Karpas-422 (cell line): ENCODE results near the gene MCC. TPM values are rescaled to one million over a fixed set of nuclear protein-coding genes. Genes with fewer than 3 reads are reported as not detected.

Source experiments
- DNase-seq: peaks from one replicate; pipeline ENCODE4 v3.0.0-alpha.2; 2015
- H2AFZ ChIP-seq: fragments of 200-600 bp; sonication (generic); 2 replicates; pipeline ENCODE4 v1.6.1; 2014; ENCODE audit warnings: antibody characterized with exemption, low read length, mixed read lengths
- H3K27ac ChIP-seq: fragments of 200-600 bp; sonication (generic); 2 replicates; pipeline ENCODE4 v1.5.1; 2014; ENCODE audit warnings: mild to moderate bottlenecking, low read length, moderate library complexity
- H3K27me3 ChIP-seq: fragments of 200-600 bp; sonication (generic); 2 replicates; pipeline ENCODE4 v1.6.1; 2014; ENCODE audit warnings: low read length, mixed read lengths
- H3K36me3 ChIP-seq: fragments of 200-600 bp; sonication (generic); 2 replicates; pipeline ENCODE4 v1.6.1; 2014; ENCODE audit warnings: low read length, mixed read lengths; ENCODE audit not compliant: insufficient read depth
- H3K4me1 ChIP-seq: fragments of 200-600 bp; sonication (generic); 2 replicates; pipeline ENCODE4 v1.6.1; 2014; ENCODE audit warnings: mild to moderate bottlenecking, low read length, mixed read lengths
- H3K4me2 ChIP-seq: fragments of 200-600 bp; sonication (generic); 2 replicates; pipeline ENCODE4 v1.6.1; 2014; ENCODE audit warnings: low read length, low read depth, mild to moderate bottlenecking; ENCODE audit not compliant: poor library complexity, severe bottlenecking
- H3K4me3 ChIP-seq: fragments of 200-600 bp; sonication (generic); 2 replicates; pipeline ENCODE4 v1.5.1; 2014; ENCODE audit warnings: mild to moderate bottlenecking, antibody characterized with exemption, low read length, mixed read lengths
- H3K79me2 ChIP-seq: fragments of 200-600 bp; sonication (generic); 2 replicates; pipeline ENCODE4 v1.6.1; 2014; ENCODE audit warnings: mild to moderate bottlenecking, low read length, mixed read lengths
- H3K9ac ChIP-seq: fragments of 200-600 bp; sonication (generic); 2 replicates; pipeline ENCODE4 v1.6.0; 2014; ENCODE audit warnings: low read length
- H3K9me2 ChIP-seq: fragments of 200-600 bp; sonication (generic), shearing (Covaris generic); replicated peaks from 2 replicates; pipeline ENCODE4 v1.6.0; 2014; ENCODE audit warnings: mild to moderate bottlenecking, low read length, moderate library complexity; ENCODE audit not compliant: insufficient read depth
- H3K9me3 ChIP-seq: fragments of 300-700, 200-600 bp; sonication (generic); 2 replicates; pipeline ENCODE4 v1.6.1; 2014; ENCODE audit warnings: low read length, mixed read lengths
- H4K20me1 ChIP-seq: fragments of 200-600 bp; sonication (generic); 2 replicates; pipeline ENCODE4 v1.6.1; 2014; ENCODE audit warnings: mild to moderate bottlenecking, antibody characterized with exemption, low read length, low read depth; ENCODE audit not compliant: insufficient read depth
- total RNA-seq: library from RNA; depleted of rRNA; stranded (reverse); fragments of >200 nt; shearing (Covaris generic); gene quantifications from 2 replicates; pipeline ENCODE4 v1.2.3, GENCODE V29; 2014; ENCODE audit warnings: low replicate concordance

MCC gene
- total RNA-seq, 1 experiment from 2014 or later: 5.5 TPM

GRCh38 chr5:113276001-113276400, 212.3 kb downstream of the MCC start:
- Histone ChIP-seq H2AFZ (no peak overlapping the region), H3K9me3 (no peaks in the 10 kb centered on the region), H4K20me1 (no peaks in the 10 kb centered on the region), H3K79me2 (no peaks in the 10 kb centered on the region), H3K9me2 (no peaks in the 10 kb centered on the region), H3K4me2 (no peak overlapping the region), H3K4me3 (no peak overlapping the region), H3K4me1 (peaks cover 28% of the 10 kb centered on the region), H3K27ac (no peak overlapping the region), H3K27me3 (no peaks in the 10 kb centered on the region), H3K36me3 (no peaks in the 10 kb centered on the region), H3K9ac (no peak overlapping the region)
- no peak for DNase-seq

DNA sequence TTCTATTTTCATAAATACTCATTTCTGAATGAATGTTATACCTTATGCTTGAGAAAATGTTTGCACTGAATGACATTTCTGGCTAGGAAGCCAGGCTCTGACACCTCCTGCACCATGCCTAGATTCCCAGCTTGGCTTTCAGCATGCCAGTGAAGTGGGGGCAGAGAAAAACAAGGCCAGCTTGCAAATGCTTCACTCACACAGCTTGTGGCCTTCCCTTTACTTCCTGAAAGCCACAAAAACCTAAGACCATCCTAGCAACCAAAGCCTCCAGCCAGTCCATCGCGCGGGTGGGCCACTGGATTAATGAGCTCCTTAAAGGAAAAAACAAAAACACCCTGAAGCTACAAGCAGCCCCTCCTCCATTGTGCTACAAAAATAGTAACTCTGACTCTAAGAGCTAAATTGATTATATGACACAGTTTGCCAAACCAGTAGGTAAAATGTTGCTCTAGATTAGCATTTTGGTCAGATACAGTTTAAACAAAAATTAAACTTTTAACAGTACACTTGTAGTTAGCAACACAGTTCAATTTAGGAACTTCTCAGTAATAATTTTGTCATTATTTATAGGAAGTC, 213.3 kb downstream of the MCC start:
- DNase-seq: no peak
- no peaks in the 10 kb centered on the region for H4K20me1 ChIP-seq
- H3K4me1 ChIP-seq: peaks cover 22% of the 10 kb centered on the region
- no peak overlapping the region for H3K27ac ChIP-seq
- no peaks in the 10 kb centered on the region for H3K9me2 ChIP-seq
- H3K36me3 ChIP-seq: no peaks in the 10 kb centered on the region
- H3K27me3 ChIP-seq: no peaks in the 10 kb centered on the region
- H3K4me2 ChIP-seq: no peak overlapping the region
- no peaks in the 10 kb centered on the region for H3K79me2 ChIP-seq
- no peak overlapping the region for H2AFZ ChIP-seq
- no peak overlapping the region for H3K9ac ChIP-seq
- no peak overlapping the region for H3K4me3 ChIP-seq
- no peaks in the 10 kb centered on the region for H3K9me3 ChIP-seq

DNA sequence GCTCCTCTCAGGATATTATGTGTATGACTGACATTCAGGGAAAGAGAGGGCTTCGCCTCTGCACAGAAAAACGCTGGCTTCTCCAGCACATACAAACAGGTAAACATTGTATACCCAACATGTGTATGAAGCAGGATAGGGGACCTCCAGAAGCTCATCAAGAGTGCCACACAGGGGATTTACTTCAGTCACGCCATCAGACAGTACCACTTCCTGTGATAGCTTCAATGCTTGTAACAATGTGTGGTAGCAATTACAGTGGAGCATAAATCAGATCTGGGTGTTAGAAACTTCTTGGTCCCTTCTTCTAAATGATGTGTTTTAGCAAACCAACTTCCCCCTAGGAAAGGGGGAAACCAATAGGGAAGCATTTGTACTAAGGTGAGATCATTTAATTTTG, 214.3 kb downstream of the MCC start:
- Histone ChIP-seq H3K9me3 (no peaks in the 10 kb centered on the region), H3K9me2 (no peaks in the 10 kb centered on the region), H2AFZ (no peak overlapping the region; the same call in 1 of the 2 replicates), H3K36me3 (no peaks in the 10 kb centered on the region), H3K4me1 (peaks cover 22% of the 10 kb centered on the region), H3K79me2 (no peaks in the 10 kb centered on the region), H4K20me1 (no peaks in the 10 kb centered on the region), H3K27ac (no peak overlapping the region), H3K27me3 (no peaks in the 10 kb centered on the region), H3K4me3 (no peak overlapping the region), H3K9ac (no peak overlapping the region), H3K4me2 (no peak overlapping the region)
- DNase-seq: no peak

DNA sequence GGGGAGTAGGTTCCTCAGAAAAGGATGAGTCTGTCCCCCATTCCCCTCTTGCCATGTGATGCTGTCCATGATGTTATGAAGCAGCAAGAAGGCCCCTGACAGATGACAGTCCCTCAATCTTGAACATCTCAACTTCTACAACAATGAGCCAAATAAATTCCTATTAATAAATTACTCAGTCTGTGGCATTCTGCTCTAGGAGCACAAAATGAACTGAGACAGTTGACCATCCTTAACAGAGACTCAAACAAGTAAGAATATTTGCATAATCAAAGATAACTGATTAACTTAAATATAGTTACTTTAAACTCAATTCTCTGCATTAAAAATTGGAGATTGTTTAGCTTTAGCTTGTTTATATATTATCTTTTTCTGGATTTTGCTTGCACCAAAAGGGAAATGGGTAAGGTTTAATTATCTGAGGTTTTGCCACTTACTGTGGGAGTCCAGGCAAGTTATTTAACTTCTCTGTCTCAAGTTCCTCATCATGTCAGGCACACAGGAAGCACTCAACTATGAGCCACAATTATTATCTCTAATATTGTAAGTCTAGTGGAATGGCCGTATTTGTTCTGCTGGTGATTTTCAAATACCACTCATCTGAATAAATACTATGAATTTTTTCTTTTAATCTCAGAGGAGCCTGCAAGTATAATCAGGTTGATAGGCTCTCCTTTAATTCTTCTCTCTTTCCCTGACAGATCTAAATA, 216.4 kb downstream of the MCC start:
- Histone ChIP-seq H3K4me3 (no peak overlapping the region), H3K9me3 (no peaks in the 10 kb centered on the region), H2AFZ (no peak overlapping the region), H3K4me1 (peaks cover 22% of the 10 kb centered on the region), H3K9me2 (no peaks in the 10 kb centered on the region), H3K27ac (no peak overlapping the region), H3K27me3 (no peaks in the 10 kb centered on the region), H3K4me2 (no peak overlapping the region), H3K9ac (no peak overlapping the region), H3K79me2 (no peaks in the 10 kb centered on the region), H4K20me1 (no peaks in the 10 kb centered on the region), H3K36me3 (no peaks in the 10 kb centered on the region)
- no peak for DNase-seq

GRCh38 chr5:113271015-113271414, 217.2 kb downstream of the MCC start:
- Histone ChIP-seq H3K36me3 (no peaks in the 10 kb centered on the region), H3K27me3 (no peaks in the 10 kb centered on the region), H3K27ac (no peak overlapping the region), H4K20me1 (no peaks in the 10 kb centered on the region), H3K9me2 (no peaks in the 10 kb centered on the region), H3K9me3 (no peaks in the 10 kb centered on the region), H3K4me1 (peaks cover 22% of the 10 kb centered on the region), H3K79me2 (no peaks in the 10 kb centered on the region), H2AFZ (no peak overlapping the region), H3K4me3 (no peak overlapping the region), H3K4me2 (no peak overlapping the region), H3K9ac (no peak overlapping the region)
- no peak for DNase-seq

DNA sequence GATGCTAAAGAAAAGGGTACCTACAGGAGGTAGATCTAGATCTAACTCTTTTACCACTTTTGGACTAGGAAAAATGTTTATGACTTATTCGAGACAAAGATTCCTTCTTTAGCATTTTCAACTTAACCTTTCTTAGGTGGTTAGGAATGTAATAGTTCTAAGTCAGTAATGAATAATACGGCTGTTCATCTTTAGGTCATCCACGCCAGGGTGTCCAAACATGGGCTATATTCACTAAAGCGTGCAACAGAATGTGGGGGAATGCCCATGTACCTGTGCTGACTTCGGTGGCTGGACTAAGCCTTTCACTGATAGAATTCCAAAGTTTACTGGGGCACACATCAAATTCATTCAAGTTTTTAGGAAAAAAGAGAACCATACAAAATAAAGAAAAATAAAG, 218.2 kb downstream of the MCC start:
- H3K36me3 ChIP-seq: no peaks in the 10 kb centered on the region
- no peaks in the 10 kb centered on the region for H3K9me3 ChIP-seq
- no peak for DNase-seq
- no peak overlapping the region for H3K4me3 ChIP-seq
- H3K27ac ChIP-seq: no peak overlapping the region
- H3K4me2 ChIP-seq: no peak overlapping the region
- no peaks in the 10 kb centered on the region for H3K9me2 ChIP-seq
- no peak overlapping the region for H2AFZ ChIP-seq
- H4K20me1 ChIP-seq: no peaks in the 10 kb centered on the region
- no peaks in the 10 kb centered on the region for H3K27me3 ChIP-seq
- H3K4me1 ChIP-seq: peaks cover 17% of the 10 kb centered on the region
- no peaks in the 10 kb centered on the region for H3K79me2 ChIP-seq
- H3K9ac ChIP-seq: no peak overlapping the region

DNA sequence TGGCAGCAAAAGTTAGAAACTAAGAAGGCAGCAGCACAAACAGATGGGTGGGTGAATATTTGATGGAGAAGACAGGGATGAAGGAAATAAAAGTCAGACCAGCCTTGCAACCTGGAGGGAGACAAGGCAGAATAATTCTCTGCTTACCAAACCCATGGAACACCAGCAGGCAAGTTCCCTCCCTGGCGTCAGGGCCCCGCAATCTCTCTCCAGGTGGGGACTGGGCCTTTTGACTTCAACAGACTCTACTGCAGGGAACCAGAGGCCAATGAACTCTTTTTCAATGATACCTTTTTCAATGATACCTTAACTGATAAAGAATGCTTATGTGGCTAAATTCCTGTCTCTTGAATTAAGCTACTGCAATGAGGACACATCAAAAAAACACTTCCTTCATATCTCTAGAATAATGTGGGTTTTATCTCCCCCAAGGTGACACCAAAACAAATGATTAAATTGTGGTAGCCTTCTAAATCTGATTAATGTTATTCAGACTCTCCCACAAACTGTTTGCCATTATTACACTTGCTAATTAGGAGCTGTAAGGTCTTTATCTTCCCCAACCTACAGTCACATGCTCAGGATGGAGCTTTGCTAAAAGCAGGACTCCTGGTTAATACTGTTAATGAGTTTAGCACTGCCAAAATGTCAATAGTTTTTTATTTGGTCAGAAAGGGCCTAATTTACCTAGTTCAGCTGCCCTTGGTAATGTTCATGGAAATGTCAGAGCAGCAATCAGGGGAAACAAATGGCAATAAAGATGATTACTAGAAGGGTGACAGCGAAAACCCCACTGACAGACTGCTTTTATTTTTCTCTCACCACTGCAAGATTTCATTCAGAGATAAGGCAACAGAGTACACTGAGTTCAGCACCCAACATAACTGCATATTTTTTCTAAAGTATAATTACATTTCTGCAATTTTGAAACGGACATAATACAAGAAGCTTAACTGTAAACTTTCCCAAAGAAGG, 218.9 kb downstream of the MCC start:
- no peak overlapping the region for H3K9ac ChIP-seq
- no peaks in the 10 kb centered on the region for H4K20me1 ChIP-seq
- no peaks in the 10 kb centered on the region for H3K36me3 ChIP-seq
- no peaks in the 10 kb centered on the region for H3K9me3 ChIP-seq
- no peak overlapping the region for H2AFZ ChIP-seq
- H3K79me2 ChIP-seq: no peaks in the 10 kb centered on the region
- H3K4me2 ChIP-seq: no peak overlapping the region
- no peak overlapping the region for H3K4me3 ChIP-seq
- no peak overlapping the region for H3K27ac ChIP-seq
- DNase-seq: no peak
- no peaks in the 10 kb centered on the region for H3K9me2 ChIP-seq
- no peaks in the 10 kb centered on the region for H3K27me3 ChIP-seq
- peaks cover 15% of the 10 kb centered on the region for H3K4me1 ChIP-seq

- Histone ChIP-seq H4K20me1 (no peaks in the 10 kb centered on the region), H2AFZ (no peak overlapping the region), H3K4me1 (peaks cover 13% of the 10 kb centered on the region), H3K27ac (no peak overlapping the region), H3K27me3 (no peaks in the 10 kb centered on the region), H3K9me2 (no peaks in the 10 kb centered on the region), H3K9ac (no peak overlapping the region), H3K36me3 (no peaks in the 10 kb centered on the region), H3K79me2 (no peaks in the 10 kb centered on the region), H3K9me3 (no peaks in the 10 kb centered on the region), H3K4me3 (no peak overlapping the region), H3K4me2 (no peak overlapping the region)
- DNase-seq: no peak
These were observed 220.0 kb downstream of the MCC start for GRCh38 chr5:113268232-113268631.
